Measurements from ENCODE around the gene LSM4. TPM values are rescaled to one million over a fixed set of nuclear protein-coding genes. Genes with fewer than 3 reads are reported as not detected.
"Not testable (repeated sequence)": the region's sequence is repeated elsewhere in the genome, so short reads cannot be mapped to it uniquely, and the experiment has no call there.

Gene LSM4
- total and polyA plus RNA-seq, 2 donors from 2014 or later: 87.7 to 245 TPM

DNA sequence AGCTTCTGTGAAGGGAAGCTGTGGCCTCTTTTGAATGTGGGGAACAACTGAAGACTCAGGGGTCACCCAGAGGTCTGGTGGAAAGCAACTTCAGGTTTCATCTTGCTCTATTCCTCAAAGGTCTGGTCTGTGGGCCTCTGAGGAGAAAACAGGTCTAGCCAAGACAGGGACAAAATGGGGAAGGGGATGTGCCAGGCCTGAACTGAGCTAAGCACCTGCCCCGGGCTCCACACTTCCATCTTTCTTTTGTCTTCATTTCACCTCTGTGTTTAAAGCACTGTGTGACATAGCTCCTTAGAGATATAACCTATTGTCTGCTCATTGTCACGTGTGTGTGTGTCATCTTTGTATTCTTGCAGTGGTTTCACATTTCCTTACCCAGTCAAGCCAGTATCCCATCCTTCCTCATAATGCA lies 43.2 kb upstream of the LSM4 start:
- FAIRE-seq: no peak
- no peak for DNase-seq
- peaks cover 0 to 20% (median 0%) of the 10 kb centered on the region in 3 donors for H3K36me3 ChIP-seq (ENCODE audit: control insufficient read depth in 2 of 3, insufficient read depth in 3 of 3, low read length in 3 of 3)
- H3K4me1 ChIP-seq (ENCODE audit: control insufficient read depth in 2 of 3, insufficient read depth in 2 of 3, low read depth in 1 of 3, low read length in 3 of 3): peaks cover 0 to 32% (median 20%) of the 10 kb centered on the region in 3 donors
- H3K9me3 ChIP-seq (ENCODE audit: control insufficient read depth in 2 of 3, insufficient read depth in 1 of 3, low read length in 3 of 3): no peaks in the 10 kb centered on the region
- peak overlapping the region in 2 of 3 donors; percentile 29 to 72 for H3K9ac ChIP-seq (ENCODE audit: low read length in 3 of 3)
- no peak overlapping the region for H3K4me3 ChIP-seq (ENCODE audit: low read length in 3 of 3)
- H3K27me3 ChIP-seq (ENCODE audit: control insufficient read depth, insufficient read depth, low read length): no peaks in the 10 kb centered on the region
- intact Hi-C loops (cut with DNase I): no loop called here
- TF ChIP-seq, protein P1, sequence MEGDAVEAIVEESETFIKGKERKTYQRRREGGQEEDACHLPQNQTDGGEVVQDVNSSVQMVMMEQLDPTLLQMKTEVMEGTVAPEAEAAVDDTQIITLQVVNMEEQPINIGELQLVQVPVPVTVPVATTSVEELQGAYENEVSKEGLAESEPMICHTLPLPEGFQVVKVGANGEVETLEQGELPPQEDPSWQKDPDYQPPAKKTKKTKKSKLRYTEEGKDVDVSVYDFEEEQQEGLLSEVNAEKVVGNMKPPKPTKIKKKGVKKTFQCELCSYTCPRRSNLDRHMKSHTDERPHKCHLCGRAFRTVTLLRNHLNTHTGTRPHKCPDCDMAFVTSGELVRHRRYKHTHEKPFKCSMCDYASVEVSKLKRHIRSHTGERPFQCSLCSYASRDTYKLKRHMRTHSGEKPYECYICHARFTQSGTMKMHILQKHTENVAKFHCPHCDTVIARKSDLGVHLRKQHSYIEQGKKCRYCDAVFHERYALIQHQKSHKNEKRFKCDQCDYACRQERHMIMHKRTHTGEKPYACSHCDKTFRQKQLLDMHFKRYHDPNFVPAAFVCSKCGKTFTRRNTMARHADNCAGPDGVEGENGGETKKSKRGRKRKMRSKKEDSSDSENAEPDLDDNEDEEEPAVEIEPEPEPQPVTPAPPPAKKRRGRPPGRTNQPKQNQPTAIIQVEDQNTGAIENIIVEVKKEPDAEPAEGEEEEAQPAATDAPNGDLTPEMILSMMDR (IDR thresholded peaks at IDR 0.05; ENCODE audit: borderline replicate concordance, extremely low read depth, insufficient read depth): no peak
- H3K27ac ChIP-seq (ENCODE audit: low read depth in 2 of 2, low read length in 2 of 2): peak overlapping the region; percentile 94

DNA sequence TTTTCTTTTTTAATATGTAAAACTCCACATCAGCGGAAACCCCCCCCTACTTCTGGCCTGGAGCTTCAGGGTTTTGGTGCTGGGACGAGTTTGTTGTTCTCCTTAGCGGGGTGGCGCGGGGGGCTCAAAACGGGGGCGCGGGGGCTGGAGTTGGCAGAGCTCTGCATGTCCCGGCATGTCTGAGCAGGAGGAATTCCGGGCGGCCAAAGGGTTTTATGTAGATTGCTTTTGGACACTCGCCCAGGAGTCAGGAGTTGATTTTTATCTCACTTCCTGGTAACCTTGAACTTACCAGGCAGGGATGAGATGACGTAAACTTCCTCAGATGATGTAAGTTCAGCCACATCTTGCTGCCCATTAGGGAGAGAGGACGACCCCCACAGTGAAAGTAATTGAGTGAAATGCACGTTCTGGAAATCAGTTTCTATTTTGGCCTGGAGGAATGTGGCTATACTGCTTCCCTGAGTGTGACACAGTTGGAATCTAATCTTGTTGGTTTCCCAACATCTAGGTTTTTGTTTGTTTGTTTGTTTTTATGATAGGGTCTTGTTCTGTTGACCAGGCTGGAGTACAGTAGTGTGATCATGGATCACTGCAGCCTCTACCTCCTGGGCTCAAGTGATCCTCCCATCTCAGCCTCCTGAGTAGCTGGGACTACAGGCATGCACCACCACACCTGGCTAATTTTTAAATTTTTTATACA lies 42.1 kb upstream of the LSM4 start:
- Histone ChIP-seq H3K27me3 (ENCODE audit: control insufficient read depth, insufficient read depth, low read length) (no peaks in the 10 kb centered on the region), H3K4me3 (ENCODE audit: low read length in 3 of 3) (no peak overlapping the region), H3K9me3 (ENCODE audit: control insufficient read depth in 2 of 3, insufficient read depth in 1 of 3, low read length in 3 of 3) (no peaks in the 10 kb centered on the region), H3K9ac (ENCODE audit: low read length in 3 of 3) (peak overlapping the region in 1 of 3 donors; percentile 72), H3K27ac (ENCODE audit: low read depth in 2 of 2, low read length in 2 of 2) (peak overlapping the region; percentile 94 to 99), H3K36me3 (ENCODE audit: control insufficient read depth in 2 of 3, insufficient read depth in 3 of 3, low read length in 3 of 3) (peaks cover 0 to 21% (median 0%) of the 10 kb centered on the region in 3 donors), H3K4me1 (ENCODE audit: control insufficient read depth in 2 of 3, insufficient read depth in 2 of 3, low read depth in 1 of 3, low read length in 3 of 3) (peaks cover 0 to 32% (median 20%) of the 10 kb centered on the region in 3 donors)
- intact Hi-C loops (cut with DNase I): no loop called here
- TF ChIP-seq, protein P1 (IDR thresholded peaks at IDR 0.05; ENCODE audit: borderline replicate concordance, extremely low read depth, insufficient read depth): no peak
- FAIRE-seq (peak; percentile 85), DNase-seq (peak; percentile 81 to 97 (median 93))

DNA sequence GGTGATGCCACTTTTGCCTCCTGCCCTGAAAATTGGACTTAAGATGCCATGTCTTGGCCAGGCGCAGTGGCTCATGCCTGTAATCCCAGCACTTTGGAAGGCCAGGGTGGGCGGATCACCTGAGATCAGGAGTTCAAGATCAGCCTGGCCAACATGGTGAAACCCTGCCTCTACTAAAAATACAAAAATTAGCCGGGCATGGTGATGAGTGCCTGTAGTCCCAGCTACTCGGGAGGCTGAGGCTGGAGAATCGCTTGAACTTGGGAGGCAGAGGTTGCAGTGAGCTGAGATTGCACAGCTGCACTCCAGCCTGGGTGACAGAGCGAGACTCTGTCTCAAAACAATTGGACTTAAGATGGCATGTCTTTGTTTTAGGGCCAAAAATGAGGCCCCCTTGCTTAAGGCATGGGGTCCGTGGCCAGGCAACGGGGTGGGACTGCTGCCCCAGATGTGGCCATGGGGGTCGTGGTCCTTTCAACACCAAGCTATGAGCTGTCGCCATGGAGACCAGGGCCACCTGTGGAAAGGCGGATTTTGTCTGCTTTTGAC lies 41.5 kb upstream of the LSM4 start:
- peaks cover 0 to 32% (median 20%) of the 10 kb centered on the region in 3 donors for H3K4me1 ChIP-seq (ENCODE audit: control insufficient read depth in 2 of 3, insufficient read depth in 2 of 3, low read depth in 1 of 3, low read length in 3 of 3)
- H3K27ac ChIP-seq (ENCODE audit: low read depth in 2 of 2, low read length in 2 of 2): peak overlapping the region; percentile 94 to 99
- FAIRE-seq; H3K27me3 ChIP-seq (ENCODE audit: control insufficient read depth, insufficient read depth, low read length); H3K9me3 ChIP-seq (ENCODE audit: control insufficient read depth in 2 of 3, insufficient read depth in 1 of 3, low read length in 3 of 3); intact Hi-C loops (cut with DNase I); H3K4me3 ChIP-seq (ENCODE audit: low read length in 3 of 3): not testable (repeated sequence)
- peaks cover 0 to 27% (median 0%) of the 10 kb centered on the region in 3 donors for H3K36me3 ChIP-seq (ENCODE audit: control insufficient read depth in 2 of 3, insufficient read depth in 3 of 3, low read length in 3 of 3)
- DNase-seq: peak in 2 of 5 donors; percentile 49 to 81
- peak overlapping the region in 2 of 3 donors; percentile 54 to 77 for H3K9ac ChIP-seq (ENCODE audit: low read length in 3 of 3)

DNA sequence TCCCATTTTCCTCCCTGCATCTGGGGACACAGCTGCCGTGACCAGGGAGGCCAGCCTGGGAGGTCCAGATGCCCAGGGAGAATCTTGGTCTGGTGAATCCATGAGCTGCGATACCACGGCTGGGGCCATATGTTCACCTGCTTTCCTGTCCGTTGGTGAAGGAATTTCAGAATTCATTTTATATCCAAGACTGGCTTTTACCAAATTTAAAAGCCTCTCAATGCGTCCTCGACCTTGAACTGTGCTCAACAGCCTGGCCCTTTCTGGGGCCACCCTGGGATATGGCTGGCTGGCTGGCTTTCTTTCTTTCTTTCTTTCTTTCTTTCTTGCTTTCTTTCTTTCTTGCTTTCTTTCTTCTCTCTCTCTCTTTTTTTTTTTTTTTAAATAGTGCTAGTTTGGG lies 40.9 kb upstream of the LSM4 start:
- Histone ChIP-seq H3K27me3 (ENCODE audit: control insufficient read depth, insufficient read depth, low read length) (no peaks in the 10 kb centered on the region), H3K4me3 (ENCODE audit: low read length in 3 of 3) (no peak overlapping the region), H3K9me3 (ENCODE audit: control insufficient read depth in 2 of 3, insufficient read depth in 1 of 3, low read length in 3 of 3) (no peaks in the 10 kb centered on the region), H3K36me3 (ENCODE audit: control insufficient read depth in 2 of 3, insufficient read depth in 3 of 3, low read length in 3 of 3) (peaks cover 0 to 33% (median 2%) of the 10 kb centered on the region in 3 donors), H3K4me1 (ENCODE audit: control insufficient read depth in 2 of 3, insufficient read depth in 2 of 3, low read depth in 1 of 3, low read length in 3 of 3) (peaks cover 0 to 32% (median 20%) of the 10 kb centered on the region in 3 donors), H3K27ac (ENCODE audit: low read depth in 2 of 2, low read length in 2 of 2) (peak overlapping the region; percentile 94 to 99), H3K9ac (ENCODE audit: low read length in 3 of 3) (peak overlapping the region in 2 of 3 donors; percentile 49 to 54)
- FAIRE-seq (no peak), DNase-seq (no peak)
- TF ChIP-seq, protein P1 (IDR thresholded peaks at IDR 0.05; ENCODE audit: borderline replicate concordance, extremely low read depth, insufficient read depth): no peak
- intact Hi-C loops (cut with DNase I): no loop called here

All from kidney (tissue), 14 donors.